Panc1 (cell line): ENCODE measurements around the gene PLA2G2E.

Source experiments
- POLR2AphosphoS5 ChIP-seq: IDR thresholded peaks from 2 replicates; pipeline ENCODE4 v1.6.1; 2012; ENCODE audit warnings: mild to moderate bottlenecking, low read depth, low read length, moderate library complexity
- SIN3A ChIP-seq: IDR thresholded peaks from 2 replicates; pipeline ENCODE4 v1.6.1; 2012; ENCODE audit warnings: low read depth, mild to moderate bottlenecking, low read length, moderate library complexity, borderline replicate concordance; ENCODE audit not compliant: insufficient read depth
- TCF7L2 ChIP-seq: IDR thresholded peaks from 2 replicates; pipeline ENCODE4 v1.6.1; 2011; ENCODE audit warnings: mild to moderate bottlenecking, low read depth, low read length, inconsistent platforms
- TF ChIP-seq, protein P1 (sequence below): fragments of 450-650 bp; IDR thresholded peaks from 2 replicates; pipeline ENCODE4 v1.5.1; 2017; ENCODE audit warnings: mild to moderate bottlenecking
- TF ChIP-seq, protein P2 (sequence below), 2 experiments: IDR thresholded peaks; 2 replicates each; pipeline ENCODE4 v1.6.1; 2011 to 2012; ENCODE audit warnings: low read depth in 2 of 2, control low read depth in 1 of 2, low read length in 1 of 2, mild to moderate bottlenecking in 1 of 2, moderate library complexity in 1 of 2; ENCODE audit not compliant: insufficient read depth in 1 of 2

DNA sequence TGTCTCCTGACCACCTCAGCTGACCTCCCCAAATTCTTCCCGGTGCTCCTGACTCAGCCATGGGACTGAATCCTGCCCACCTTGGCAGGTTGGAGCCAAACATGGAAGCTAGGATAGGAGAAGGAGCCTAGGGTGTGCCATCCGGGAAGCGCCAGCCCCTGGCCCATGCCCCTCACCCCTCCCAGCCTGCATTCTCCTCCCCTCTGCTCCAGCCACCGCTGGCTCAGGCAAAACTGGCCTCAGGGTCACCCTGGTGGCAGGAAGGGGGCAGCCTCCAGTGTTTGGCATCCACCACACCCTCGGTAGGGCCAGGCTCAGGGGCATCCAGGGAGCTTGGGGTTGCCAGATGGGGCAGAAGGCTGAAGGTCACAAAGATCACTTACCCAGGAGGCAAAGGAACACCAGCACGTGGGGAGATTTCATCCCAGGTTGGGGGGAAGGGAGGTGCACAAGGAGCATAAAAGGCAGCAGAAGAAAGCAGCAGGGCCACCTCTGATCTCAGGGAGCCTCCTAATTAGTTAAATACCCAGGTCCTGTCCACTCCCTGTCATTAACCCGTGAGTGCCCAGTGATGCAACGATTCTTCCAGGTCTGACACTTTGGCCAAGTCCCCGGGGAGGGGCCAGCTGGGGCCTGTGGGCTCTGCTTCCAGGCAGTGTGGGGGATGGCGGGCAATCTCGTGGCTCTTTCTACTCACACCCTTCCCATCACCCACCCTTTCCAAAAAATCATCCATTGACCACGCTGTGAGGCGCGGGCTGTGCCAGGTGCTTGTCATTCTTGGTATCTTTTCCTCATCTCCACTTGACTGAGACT is at the start of gene PLA2G2E:
- TF ChIP-seq POLR2AphosphoS5 (no peak), SIN3A (no peak), TCF7L2 (no peak)
- TF ChIP-seq, protein P1, sequence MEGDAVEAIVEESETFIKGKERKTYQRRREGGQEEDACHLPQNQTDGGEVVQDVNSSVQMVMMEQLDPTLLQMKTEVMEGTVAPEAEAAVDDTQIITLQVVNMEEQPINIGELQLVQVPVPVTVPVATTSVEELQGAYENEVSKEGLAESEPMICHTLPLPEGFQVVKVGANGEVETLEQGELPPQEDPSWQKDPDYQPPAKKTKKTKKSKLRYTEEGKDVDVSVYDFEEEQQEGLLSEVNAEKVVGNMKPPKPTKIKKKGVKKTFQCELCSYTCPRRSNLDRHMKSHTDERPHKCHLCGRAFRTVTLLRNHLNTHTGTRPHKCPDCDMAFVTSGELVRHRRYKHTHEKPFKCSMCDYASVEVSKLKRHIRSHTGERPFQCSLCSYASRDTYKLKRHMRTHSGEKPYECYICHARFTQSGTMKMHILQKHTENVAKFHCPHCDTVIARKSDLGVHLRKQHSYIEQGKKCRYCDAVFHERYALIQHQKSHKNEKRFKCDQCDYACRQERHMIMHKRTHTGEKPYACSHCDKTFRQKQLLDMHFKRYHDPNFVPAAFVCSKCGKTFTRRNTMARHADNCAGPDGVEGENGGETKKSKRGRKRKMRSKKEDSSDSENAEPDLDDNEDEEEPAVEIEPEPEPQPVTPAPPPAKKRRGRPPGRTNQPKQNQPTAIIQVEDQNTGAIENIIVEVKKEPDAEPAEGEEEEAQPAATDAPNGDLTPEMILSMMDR = no peak
- TF ChIP-seq, protein P2, sequence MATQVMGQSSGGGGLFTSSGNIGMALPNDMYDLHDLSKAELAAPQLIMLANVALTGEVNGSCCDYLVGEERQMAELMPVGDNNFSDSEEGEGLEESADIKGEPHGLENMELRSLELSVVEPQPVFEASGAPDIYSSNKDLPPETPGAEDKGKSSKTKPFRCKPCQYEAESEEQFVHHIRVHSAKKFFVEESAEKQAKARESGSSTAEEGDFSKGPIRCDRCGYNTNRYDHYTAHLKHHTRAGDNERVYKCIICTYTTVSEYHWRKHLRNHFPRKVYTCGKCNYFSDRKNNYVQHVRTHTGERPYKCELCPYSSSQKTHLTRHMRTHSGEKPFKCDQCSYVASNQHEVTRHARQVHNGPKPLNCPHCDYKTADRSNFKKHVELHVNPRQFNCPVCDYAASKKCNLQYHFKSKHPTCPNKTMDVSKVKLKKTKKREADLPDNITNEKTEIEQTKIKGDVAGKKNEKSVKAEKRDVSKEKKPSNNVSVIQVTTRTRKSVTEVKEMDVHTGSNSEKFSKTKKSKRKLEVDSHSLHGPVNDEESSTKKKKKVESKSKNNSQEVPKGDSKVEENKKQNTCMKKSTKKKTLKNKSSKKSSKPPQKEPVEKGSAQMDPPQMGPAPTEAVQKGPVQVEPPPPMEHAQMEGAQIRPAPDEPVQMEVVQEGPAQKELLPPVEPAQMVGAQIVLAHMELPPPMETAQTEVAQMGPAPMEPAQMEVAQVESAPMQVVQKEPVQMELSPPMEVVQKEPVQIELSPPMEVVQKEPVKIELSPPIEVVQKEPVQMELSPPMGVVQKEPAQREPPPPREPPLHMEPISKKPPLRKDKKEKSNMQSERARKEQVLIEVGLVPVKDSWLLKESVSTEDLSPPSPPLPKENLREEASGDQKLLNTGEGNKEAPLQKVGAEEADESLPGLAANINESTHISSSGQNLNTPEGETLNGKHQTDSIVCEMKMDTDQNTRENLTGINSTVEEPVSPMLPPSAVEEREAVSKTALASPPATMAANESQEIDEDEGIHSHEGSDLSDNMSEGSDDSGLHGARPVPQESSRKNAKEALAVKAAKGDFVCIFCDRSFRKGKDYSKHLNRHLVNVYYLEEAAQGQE (IDR thresholded peaks at IDR 0.05; ENCODE audit: insufficient read depth in 1 of 2, low read depth in 2 of 2, low read length in 1 of 2) = no peak
